Measurements from ENCODE around the gene DLG2.

DLG2 gene

DNA sequence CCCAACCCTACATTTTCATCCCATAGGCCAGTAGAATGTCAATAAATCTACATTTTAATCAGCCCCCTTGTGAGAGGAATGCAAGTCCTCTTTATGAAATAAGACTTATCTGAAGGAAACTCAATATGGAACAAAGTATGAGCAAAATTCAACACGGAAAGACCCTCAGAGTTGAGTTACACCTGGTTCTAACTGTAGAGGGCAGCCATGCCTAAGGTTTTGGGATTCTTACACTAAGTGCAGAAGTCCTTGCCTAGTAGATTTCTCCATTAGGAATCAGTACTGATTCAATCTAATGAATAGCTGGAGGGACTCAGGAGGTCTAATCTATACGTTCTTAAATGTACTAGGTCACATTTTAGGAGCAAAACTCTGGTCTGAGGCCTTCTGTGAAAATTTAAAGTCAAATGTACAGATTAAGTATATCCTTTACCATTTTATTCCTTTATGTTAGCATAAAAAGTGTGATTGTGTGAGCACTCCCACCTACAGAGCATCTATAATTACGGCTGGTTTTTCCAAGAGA, 904.5 kb downstream of the DLG2 start:
- Histone ChIP-seq H3K36me3 (no peaks in the 10 kb centered on the region), H3K4me1 (ENCODE audit: control insufficient read depth in 1 of 2, insufficient read depth in 1 of 2, low read depth in 1 of 2, low read length in 1 of 2) (peaks cover 0 to 4% of the 10 kb centered on the region in 2 experiments), H3K9me3 (no peaks in the 10 kb centered on the region), H3K4me3 (ENCODE audit: low read depth in 1 of 2, low read length in 1 of 2) (no peak overlapping the region), H3K27me3 (peaks cover 53% of the 10 kb centered on the region), H3K27ac (no peak overlapping the region)
- TF ChIP-seq, protein P1, sequence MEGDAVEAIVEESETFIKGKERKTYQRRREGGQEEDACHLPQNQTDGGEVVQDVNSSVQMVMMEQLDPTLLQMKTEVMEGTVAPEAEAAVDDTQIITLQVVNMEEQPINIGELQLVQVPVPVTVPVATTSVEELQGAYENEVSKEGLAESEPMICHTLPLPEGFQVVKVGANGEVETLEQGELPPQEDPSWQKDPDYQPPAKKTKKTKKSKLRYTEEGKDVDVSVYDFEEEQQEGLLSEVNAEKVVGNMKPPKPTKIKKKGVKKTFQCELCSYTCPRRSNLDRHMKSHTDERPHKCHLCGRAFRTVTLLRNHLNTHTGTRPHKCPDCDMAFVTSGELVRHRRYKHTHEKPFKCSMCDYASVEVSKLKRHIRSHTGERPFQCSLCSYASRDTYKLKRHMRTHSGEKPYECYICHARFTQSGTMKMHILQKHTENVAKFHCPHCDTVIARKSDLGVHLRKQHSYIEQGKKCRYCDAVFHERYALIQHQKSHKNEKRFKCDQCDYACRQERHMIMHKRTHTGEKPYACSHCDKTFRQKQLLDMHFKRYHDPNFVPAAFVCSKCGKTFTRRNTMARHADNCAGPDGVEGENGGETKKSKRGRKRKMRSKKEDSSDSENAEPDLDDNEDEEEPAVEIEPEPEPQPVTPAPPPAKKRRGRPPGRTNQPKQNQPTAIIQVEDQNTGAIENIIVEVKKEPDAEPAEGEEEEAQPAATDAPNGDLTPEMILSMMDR (IDR thresholded peaks at IDR 0.05): no peak

DNA sequence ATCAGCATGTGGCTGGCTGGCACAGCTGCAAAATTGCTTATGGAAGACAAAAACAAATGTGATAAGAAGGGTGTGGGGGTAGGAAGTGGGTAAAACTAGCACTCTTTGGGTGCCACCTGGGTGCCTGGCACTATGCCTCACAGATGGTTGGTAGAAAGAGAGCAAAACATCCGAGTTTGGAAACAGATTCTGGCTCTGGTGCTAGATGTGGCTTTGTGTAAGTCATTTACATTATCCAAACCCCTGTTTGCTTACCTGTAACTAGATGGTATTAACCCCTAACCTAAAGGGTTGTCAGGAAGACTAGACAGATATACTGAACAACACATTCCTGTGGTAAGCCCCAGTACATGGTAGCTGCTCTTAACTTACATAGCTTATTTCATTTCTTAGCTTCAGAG, 905.6 kb downstream of the DLG2 start:
- TF ChIP-seq, protein P1 (IDR thresholded peaks at IDR 0.05): no peak
- H3K4me1 ChIP-seq (ENCODE audit: control insufficient read depth in 1 of 2, insufficient read depth in 1 of 2, low read depth in 1 of 2, low read length in 1 of 2): peaks cover 0 to 4% of the 10 kb centered on the region in 2 experiments
- no peak overlapping the region for H3K4me3 ChIP-seq (ENCODE audit: low read depth in 1 of 2, low read length in 1 of 2)
- no peak overlapping the region for H3K27ac ChIP-seq
- H3K9me3 ChIP-seq: no peaks in the 10 kb centered on the region
- no peaks in the 10 kb centered on the region for H3K36me3 ChIP-seq
- peaks cover 53% of the 10 kb centered on the region for H3K27me3 ChIP-seq

DNA sequence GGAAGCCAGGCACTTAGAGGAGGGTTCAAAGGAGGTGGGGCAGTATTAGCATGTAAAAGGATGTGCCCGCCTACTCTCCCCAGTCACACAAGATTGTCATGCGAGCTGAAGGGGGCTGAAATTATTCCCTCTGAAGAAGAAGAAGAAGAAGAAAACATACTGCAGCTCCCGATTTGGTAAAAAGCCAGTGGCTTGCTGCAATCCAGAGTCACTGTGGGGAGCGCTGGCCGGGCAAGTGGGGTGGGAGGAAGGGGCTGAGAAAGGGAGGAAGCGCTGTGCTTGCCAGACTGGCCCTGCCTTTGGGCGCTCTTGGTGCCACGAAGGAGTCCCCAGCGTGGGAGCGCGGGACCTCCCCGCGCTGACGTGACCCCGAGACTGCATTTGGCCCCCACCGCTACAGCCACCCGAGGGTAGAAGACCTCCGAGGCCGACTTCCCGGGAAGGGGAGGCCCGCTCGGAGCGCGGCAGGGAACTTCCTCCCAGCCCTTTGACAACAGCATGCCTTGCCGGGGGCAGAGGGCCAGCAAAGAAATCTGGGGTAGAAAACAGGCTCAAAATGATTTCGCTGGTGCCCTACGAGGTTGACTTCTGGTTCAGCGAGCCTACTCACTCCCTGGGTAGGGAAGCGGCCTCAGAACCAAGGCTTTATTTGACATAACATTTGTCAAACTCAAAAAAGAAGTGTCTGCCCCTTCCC, 906.3 kb downstream of the DLG2 start:
- Histone ChIP-seq H3K27me3 (peaks cover 53% of the 10 kb centered on the region), H3K36me3 (no peaks in the 10 kb centered on the region), H3K27ac (no peak overlapping the region), H3K4me1 (ENCODE audit: control insufficient read depth in 1 of 2, insufficient read depth in 1 of 2, low read depth in 1 of 2, low read length in 1 of 2) (peaks cover 0 to 4% of the 10 kb centered on the region in 2 experiments), H3K9me3 (no peaks in the 10 kb centered on the region), H3K4me3 (ENCODE audit: low read depth in 1 of 2, low read length in 1 of 2) (no peak overlapping the region)
- TF ChIP-seq, protein P1 (IDR thresholded peaks at IDR 0.05): no peak

DNA sequence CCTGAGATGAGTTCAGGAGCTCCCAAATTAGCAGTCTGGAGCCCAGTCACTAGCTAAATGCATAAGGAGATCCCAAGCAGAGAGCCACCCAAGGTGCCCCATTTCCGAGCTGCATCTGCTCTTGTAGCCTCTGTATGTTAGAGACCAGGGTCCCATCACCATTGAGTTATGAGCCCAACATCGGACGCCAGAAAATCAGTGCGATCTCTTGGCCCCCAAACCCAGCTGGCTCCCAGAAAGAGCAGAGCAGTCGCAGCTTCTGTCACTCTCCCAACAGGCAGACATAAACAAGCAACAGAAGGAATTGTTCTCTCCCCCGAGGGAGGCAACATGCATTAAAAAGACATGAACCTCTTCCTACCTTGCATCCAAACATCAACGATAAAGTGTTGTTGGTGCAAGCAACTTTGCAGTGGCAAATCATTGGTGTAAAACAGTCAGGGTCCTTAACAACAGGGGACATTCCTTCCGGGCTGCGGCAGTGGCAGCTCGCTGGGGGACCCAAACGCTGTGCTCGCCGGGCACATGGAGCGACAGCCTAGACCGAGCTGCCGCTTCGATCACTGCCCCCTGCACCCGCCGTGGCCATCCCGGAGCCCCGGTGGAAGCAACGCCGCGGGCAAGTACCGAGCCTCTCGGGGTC, 907.1 kb downstream of the DLG2 start:
- TF ChIP-seq, protein P1 (IDR thresholded peaks at IDR 0.05): no peak
- H3K9me3 ChIP-seq: no peaks in the 10 kb centered on the region
- H3K27ac ChIP-seq: no peak overlapping the region
- H3K27me3 ChIP-seq: peaks cover 53% of the 10 kb centered on the region
- H3K36me3 ChIP-seq: no peaks in the 10 kb centered on the region
- peaks cover 0 to 4% of the 10 kb centered on the region in 2 experiments for H3K4me1 ChIP-seq (ENCODE audit: control insufficient read depth in 1 of 2, insufficient read depth in 1 of 2, low read depth in 1 of 2, low read length in 1 of 2)
- H3K4me3 ChIP-seq (ENCODE audit: low read depth in 1 of 2, low read length in 1 of 2): no peak overlapping the region

DNA sequence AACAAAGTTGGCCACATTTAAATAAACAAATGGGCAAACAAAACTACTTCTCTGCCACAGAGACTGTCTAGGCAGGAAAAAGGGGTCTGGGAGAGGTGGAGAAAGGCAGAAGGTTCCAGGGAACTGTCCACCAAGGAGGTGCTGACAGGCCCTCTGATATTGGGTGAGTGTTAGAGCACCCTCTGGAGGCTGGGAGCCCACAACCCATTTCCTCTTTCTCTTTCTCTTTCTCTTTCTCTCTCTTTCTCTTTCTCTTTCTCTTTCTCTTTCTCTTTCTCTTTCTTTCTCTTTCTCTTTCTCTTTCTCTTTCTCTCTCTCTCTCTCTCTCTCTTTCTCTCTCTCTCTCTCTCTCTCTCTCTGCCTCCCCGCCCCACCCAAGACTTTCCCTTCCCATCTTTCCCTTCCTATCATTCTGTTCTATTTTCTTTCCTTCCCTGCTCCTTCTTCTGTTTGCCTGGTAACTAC, 912.8 kb downstream of the DLG2 start:
- no peaks in the 10 kb centered on the region for H3K36me3 ChIP-seq
- TF ChIP-seq, protein P1 (IDR thresholded peaks at IDR 0.05): no peak
- no peaks in the 10 kb centered on the region for H3K4me1 ChIP-seq (ENCODE audit: control insufficient read depth in 1 of 2, insufficient read depth in 1 of 2, low read depth in 1 of 2, low read length in 1 of 2)
- no peak overlapping the region for H3K27ac ChIP-seq
- H3K27me3 ChIP-seq: peaks cover 12% of the 10 kb centered on the region
- no peaks in the 10 kb centered on the region for H3K9me3 ChIP-seq
- H3K4me3 ChIP-seq (ENCODE audit: low read depth in 1 of 2, low read length in 1 of 2): no peak overlapping the region

Measured in neutrophil (primary cell).